GM21447 (cell line): ENCODE results near the gene CDH23.
"Not testable (repeated sequence)": the region's sequence is repeated elsewhere in the genome, so short reads cannot be mapped to it uniquely, and the experiment has no call there.

Experiments used
- ATAC-seq: cut with Tn5 transposase; IDR thresholded peaks from one replicate; pipeline ENCODE4 v1.9.1; 2021; ENCODE audit not compliant: unreplicated experiment

The CDH23 gene

DNA sequence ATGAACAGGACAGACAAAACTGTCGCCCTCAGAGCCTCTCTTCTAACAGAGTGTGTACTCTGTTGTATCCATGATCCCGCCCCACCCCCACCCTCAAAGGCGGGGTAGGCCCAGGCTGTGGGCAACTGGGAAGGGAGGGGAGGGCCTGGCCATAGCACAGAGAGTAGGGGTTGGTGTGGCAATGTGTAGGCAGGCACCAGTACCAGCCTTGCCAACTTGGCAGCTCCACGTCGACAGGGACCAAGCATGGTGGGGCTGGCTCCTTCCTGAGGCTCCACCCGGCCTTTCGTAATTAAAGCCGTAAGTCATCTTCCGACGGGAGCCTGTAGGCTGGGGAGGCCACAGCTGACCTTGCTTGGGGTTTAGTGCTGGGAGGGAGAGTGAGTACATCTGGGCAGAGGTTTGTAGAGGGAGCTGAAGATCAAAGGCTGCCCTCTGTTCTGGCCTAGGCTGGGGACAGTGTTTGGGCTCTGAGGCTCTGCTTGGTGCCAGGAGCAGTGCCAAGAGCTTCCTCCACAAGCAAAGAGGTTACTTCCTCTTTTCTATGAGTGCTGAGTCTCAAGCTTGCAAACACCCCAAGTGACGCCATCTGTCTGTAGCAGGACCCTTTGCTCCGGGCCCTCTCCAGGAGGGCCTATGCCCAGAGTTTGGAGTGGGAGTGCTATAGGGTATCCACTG is 201.2 kb downstream of the CDH23 start:
- no peak for ATAC-seq

DNA sequence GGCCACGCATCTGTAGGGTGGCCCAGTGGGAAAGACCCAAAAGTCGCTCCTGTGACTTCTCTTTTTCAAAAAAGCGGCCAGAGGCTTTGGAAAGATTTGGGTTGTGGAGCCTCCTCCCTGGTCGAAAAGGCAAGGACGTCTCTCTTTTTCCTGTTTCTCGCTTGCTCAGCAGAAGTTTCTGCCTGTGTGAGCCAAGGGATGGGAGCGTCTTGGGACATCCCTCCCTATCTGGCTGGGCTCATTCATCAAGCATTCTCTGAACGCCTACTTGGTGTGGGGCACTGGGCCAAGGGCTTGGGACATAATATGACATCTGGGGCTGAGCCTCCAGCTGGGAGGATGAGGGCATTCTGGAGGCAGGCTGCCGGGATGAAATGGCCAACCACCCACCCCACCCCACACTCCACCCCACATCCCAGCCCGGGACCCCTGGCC is 201.9 kb downstream of the CDH23 start:
- no peak for ATAC-seq

DNA sequence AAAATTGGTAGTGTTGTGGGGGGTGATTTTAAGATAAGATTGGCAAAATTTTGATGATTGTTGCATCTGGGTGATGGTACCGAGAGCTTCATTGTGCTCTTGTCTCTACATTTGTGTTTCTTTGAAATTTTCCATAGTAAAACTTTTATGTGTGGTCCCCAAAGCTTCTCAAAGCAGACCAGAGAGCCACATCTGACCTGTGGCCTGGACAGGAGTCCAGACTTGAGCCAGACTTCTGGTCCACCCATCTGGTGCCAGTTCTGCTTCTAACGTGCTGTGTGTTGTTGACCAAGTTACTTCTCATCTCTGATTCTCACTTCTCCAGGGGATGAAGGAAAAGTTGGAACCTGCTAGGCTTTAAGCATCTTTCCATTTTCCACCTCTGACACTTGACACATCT is 202.8 kb downstream of the CDH23 start:
- no peak for ATAC-seq

DNA sequence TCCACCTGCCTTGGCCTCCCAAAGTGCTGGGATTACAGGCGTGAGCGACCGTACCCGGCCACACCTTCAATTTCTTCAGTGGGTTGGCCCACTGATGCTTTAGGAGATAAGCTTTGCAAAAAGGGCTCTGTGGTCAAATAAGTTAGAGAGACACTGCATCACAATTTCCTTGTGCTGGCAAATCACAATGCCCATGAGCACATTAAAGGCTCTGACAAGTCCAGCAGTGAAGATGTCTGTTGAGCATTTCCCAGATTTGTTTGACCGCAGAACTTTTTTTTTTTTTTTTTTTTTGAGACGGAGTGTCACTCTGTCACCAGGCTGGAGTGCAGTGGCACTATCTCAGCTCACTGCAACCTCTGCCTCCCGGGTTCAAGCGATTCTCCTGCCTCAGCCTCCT is 203.5 kb downstream of the CDH23 start:
- not testable (repeated sequence) for ATAC-seq

DNA sequence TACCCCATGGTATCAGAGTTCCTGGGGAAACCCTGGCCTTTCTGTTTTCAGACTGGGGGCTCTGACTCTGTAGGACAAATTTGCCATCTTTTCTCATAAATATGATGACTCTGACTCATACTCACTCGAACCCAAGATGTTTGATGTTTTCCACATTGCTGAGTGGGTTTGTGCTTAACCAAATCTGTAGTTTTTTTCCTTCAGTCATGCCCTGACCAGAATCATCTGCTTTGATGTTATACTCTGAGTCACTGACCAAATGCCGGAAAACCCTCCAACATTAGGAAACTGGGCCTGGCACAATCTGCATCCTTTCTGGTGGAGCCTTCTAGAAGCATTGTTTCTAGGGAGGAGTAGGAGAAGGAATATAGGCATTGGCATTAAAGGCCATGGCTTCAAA is 204.1 kb downstream of the CDH23 start:
- ATAC-seq = no peak

DNA sequence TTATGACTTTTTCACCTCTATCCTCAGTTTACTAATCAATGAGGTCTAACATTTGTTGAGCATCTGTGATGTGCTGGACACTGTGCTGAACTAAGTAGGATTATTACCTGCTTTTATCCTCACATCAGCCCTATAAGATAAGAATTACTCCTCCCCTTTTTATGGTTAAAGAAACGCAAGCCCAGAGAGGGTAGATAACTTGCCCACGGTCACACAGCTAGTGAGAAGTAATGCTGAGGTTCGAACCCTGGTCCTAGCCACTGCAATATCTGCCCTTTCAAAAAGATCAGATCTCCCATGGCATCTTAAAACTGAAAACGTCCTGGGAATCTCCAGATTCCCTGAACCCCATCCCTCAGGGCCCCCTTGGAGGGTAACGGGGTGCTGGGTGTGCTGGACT is 204.6 kb downstream of the CDH23 start:
- ATAC-seq = no peak

DNA sequence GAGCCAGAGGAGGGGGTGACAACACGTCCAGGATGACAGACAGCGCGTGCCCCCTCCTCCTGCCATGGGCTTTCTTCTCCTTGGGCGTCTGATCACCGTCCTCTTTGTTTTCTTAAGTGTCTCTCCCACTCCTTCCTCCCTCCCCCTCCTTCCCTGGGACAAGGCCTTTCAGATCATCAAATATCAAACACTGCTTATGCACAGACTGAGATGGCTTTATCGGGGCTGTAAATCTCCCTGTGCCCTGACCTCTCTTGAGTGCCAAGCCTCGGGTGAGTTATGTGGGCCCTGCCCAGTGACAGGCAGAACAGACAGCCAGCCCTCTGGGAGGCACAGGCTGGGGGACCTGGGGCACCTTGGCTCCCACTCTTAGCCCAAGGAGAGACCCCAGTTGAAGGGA is 206.4 kb downstream of the CDH23 start:
- no peak for ATAC-seq

DNA sequence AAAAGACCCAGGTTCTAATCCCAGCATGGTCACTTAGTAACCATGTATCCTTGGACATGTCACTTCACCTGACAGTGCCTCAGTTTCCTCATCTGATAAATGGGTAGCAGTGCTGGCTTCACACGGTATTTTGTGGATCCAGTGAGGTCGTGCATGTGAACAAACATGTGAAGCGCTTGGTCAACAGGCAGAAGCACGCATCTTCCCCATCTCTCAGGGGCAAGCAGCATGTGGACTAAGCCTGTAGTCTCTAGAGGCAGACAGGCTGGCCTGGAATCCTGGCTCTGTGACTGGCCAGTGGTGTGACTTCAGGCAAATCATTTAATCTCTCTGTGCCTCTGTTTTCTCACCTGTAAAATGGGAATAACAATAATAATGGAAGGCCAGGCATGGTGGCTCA is 207.0 kb downstream of the CDH23 start:
- no peak for ATAC-seq

DNA sequence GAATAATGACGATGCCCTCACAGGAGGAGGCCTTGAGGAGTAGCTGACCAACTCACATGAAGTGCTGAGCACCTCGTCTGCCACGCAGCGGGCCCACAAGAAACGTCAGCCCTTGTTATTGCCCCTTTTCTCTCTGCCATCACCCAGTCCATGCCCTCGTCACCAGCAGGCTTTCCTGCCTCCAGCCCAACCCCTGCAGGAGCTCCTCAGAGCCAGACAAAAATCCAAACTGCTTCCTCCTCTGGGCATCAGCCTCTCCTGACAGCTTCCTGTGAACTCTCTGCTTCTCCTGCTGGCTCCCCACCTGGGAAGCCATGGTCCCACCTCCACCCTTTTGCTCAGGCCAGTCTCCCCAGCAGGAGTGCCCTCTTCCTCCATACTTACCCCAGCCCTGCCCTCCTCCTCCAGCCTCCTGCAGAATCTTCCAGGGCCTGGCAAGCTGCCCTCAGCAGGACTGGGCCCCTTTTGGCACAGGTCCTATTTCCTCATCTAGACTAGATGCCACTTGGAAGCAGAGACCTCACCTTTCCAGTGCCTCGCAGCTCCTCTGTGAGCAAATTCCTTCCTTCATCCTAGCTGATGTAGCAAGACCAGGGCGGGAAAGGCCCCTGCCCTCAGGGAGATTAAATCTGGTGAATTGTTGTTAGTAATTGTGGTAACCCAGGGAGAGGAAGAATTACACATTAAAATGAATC is 207.8 kb downstream of the CDH23 start:
- ATAC-seq = no peak

DNA sequence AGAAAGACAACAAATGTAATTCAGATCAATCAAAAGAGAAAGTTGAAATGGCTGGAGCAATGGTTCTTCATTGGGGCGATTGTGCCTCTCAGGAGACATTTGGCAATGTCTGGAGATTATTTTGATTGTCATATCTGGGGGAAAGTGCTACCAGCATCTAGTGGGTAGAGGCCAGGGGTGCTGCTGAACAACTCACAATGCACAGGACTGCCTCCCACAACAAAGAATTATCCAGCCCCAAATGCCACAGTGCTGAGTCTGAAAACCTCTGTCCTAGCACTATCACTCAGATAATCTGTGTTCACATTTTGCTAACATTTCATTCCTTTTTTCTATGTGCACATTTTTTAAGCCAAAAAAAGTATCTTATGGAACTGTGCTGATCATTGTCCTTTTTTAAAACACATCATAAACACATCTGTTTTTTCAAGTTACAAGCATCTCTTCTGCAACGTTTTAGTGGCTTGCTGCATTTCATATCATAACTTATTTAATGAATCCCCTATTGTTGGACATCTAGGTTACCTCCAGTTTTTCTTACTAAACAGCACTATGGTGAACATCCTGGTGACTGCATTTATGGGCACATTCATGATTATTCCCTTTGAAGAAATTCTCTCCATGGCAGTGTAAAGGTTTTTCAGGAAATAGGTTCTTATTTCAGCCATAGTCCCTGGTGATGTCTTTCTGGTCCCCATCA is 208.7 kb downstream of the CDH23 start:
- ATAC-seq = no peak

DNA sequence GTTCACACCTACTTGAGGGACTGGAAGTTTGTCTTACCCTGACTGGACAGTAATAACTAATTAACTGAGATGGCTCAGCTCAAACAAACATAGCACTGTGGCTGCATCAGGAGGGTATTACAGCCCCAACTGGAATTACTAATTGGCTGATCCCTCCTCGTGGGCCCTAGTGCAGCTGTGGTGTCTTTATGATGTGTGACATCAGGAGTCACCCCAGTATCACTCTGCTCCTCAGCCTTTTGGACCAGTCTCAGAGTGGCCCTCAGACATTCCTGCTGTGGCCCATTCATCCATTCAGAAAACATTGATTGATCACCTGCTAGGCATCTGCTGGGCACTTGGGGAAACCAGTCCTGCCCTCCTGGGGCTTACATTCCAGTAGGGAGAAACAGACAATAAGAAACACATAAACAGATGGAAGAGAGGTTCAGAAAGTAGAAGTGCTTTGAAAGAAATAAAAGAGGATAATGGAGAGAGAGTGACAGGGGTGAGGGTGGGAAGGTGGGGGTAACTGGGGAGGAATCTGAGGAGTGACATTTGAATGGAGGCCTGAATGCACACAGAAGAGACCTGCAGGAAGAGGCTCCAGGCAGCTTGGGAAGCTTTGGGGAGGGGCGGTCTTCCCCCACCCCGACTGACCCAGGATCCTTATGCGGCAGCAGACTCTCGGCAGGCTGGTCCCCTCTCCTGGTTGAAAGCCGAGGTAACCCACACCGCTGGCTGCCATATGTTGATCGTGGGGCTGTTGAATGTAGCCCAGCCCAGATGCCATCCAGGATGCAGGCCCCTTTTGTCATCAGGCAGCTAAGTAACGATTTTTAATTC is 209.7 kb downstream of the CDH23 start:
- no peak for ATAC-seq

DNA sequence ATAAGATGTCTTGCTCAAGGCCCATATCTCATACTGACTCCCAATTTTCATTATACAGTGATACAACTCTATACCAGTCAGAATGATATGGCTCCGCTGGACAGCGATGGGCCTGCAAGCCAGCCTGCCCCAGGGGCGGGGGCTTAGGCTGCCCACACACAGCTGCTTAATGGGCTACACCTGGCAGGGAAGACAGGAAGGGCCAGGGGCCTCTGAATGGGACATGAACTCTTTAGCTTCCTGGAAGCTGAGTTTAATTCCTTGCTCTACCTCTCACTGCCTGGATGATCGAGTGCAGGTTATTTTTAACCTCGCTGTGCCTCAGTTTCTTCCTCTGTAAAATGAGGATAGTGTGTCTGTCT is 210.3 kb downstream of the CDH23 start:
- ATAC-seq = no peak

DNA sequence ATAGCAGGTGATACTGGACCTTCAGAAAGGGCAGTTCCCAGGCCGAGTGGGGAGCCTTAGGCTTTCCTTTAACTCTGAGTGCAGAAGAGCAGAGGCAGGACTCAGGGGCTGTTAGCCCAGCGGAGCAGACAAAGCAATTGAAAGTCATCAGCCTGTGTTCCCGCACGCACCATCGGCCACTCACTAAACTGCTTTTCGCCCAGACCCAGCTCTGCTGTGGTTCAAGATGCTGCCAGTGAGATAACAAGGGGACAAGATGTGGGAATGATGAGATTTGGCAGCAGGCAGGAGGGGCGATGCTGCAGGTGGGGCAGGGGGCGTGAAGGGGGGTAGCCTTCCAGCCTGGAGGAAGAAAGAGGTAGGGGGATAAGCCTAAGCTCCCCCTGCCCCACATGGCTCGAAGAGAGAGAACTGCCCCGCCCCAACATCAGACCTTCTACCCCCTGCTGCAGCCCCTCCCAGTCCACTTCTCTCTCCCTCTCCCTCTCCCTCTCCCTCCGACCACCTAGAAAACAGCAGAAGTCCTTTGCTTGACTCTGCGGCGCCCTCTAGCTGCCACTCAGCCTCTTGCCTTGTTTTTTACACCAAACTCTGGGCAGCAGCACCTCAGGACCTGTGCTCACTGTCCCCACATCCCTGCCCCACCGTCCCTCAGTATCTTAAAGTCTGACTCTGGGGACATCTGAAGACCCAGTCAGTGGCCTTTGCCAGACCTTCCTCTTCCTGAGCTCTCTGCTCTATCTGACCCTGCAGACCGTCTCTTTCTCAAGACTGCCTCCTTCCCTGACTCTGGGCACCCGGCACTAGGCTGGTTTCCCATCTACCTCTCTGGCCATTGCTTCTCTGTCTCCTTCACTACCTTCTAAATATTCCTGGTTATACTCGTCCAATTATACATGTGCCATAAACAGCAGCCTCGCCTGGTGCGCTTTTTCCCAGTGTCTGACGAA is 212.4 kb downstream of the CDH23 start:
- no peak for ATAC-seq

DNA sequence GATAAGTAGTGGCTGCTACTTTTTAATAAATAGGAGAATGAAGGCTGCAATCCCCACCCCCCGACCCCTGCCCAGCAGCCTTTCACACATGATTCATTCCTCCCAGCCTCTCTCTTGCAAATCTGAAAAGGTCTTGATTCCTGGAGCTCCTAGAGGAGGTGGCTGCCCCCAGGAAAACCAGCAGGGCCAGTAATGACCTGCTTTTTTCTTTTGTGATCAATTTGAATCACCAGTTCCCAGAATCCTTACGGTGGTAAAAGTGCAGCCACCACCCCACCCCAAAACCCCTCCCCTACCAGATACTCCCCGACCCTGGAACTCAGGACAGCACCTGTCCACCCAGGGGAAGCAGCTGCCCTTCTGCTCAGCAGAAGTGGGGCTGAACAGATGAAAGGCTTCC is 213.9 kb downstream of the CDH23 start:
- ATAC-seq = no peak

DNA sequence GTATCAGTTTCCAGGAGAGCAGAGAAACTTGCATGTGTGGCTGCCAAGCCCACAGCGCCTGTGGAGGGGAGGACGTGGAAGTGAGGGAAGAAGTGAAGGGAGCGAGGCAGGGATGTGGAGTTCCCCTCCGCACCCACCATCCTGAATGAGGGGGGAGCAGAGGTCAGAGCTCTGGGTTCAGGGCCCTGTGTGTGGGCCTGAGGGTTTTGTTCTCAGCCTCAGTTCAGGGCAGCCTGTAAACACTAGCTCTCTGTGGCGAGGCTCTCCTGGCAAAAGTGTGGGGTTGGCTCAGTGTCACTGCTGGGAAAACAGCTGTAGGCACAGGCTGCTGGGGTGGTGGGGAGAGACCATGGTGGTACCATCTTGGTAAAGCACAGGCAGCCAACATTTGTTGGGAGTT is 214.4 kb downstream of the CDH23 start:
- ATAC-seq = no peak

DNA sequence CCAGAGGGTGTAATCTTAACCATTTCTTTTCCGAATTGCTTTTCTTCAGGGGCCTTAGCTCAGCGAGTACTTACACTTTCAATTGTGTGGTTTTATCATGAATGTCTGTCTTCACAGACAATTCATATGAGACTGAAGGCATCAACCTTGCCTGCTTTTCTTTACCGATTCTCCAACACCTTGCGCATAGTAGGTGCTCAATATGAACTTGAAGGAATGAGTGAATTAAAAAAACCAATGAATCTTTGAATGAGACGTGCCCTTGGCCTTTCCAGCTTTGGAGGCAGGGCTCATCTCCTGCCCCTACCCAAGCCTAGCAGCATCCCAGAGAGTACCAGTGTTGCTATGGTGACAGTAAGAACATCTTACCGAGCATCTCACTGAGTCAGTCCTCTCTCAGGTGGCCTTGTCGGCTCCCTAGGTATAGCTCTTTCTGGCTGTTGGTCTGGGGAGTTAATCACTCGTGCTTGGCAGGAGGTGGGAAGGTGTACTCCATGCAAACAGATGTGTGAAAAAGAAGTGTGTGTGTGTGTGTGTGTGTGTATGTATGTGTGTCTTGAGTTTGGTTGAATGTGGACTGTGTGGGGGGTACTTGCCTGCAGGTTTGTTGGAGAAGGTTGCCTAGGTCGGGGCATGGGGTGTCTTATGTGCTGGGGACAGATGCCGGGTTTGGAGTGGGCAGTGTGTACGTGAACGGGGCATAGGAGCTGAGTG is 215.1 kb downstream of the CDH23 start:
- ATAC-seq = no peak

DNA sequence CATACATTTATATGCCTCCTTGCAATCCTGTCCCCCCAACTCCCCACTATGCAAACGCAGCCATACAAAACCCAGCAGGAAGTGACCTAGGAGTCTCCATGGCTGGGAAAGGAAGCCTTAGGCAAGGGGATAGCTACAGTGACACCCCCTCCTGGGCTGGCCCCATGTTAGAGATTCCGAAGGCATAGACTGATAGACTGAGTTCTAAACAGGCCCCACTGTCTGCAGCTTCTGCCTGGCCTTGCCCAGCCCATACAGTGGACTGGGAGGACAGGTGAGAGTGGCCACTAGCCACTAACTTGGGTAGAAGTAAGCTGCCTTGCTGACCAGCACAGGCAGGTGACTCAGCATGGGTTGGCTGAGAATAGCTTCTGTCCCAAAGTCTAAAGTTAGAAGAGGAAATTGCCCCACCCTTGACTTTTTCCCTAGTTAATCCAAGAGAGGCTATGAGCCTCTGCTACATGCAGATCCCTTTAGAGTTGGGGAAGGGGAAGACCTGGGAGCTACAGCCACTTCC is 216.6 kb downstream of the CDH23 start:
- no peak for ATAC-seq

DNA sequence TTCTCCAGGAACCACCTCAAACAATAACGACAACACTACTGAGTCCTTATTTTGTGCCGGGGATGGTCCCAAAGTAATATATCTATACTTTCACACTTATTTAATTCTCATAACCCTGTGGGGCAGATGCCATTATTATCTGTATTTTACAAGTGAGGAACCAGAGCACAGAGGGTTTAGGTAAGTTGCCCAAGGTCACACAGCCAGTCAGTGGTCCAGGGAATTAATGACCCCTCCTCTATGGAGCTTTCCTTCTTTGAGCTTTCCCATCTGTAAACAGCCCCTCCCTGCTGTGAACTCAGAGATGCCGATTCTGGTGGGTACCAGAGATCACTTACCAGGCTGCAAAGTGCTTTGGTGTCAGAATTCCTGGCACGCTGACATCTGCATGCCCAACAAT is 217.2 kb downstream of the CDH23 start:
- ATAC-seq = no peak

DNA sequence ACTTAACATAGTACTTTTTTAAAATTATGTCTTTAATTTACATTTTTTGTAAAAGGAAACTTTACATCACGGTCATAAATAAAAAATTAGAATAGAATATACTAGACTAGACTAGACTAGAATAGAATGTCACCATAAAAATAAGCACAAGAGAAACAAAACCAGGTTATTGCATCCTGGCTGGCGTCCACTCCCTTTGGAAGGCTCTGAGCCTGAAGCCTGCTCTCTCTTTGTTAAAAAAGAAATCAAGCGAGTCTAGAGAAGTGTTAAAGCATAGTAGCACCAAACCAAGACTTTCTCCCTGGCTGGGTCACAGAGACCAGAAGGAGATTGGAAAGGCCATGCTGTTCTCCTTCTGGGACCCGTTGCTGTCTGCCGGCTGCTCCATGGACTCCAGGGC is 218.2 kb downstream of the CDH23 start:
- ATAC-seq = no peak
